HepG2 (cell line): ENCODE measurements around the gene CCDC160. TPM values are rescaled to one million over a fixed set of nuclear protein-coding genes. Genes with fewer than 3 reads are reported as not detected.

Experiments used
- ATAC-seq: fragments of 200-7000 bp; cut with Tn5 transposase; 3 replicates; pipeline ENCODE4 v1.9.1; 2020; ENCODE audit warnings: mild to moderate bottlenecking, moderate library complexity
- BruUV-seq: library from RNA; stranded (reverse); fragments of 400-500 nt; replicated peaks from 2 replicates; lab custom pipeline; 2021; lab: Mats Ljungman, UMichigan
- CTCF ChIA-PET: fragments of 300-600 bp; formaldehyde crosslinking; extraction: SDS; loops from one replicate; lab custom pipeline; 2021; ENCODE audit warnings: low total read pairs, inconsistent platforms, low intra/inter-chr PET ratio; lab: Yijun Ruan, JAX
- POLR2A ChIA-PET: fragments of 350-600 bp; sonication (Branson Sonifier 250); formaldehyde crosslinking; loops from one replicate; lab custom pipeline; 2020; ENCODE audit warnings: antibody characterized with exemption, inconsistent platforms; lab: Yijun Ruan, JAX
- DNase-seq: peaks from one replicate; pipeline ENCODE4 v3.0.0-alpha.2; 2015; ENCODE audit warnings: low spot score
- FAIRE-seq: peaks from 3 replicates; lab custom pipeline; 2011; peaks lifted over from hg19 to GRCh38; lab: Jason Lieb, UNC
- H2AFZ ChIP-seq: one replicate; pipeline ENCODE4 v1.6.1; 2011; ENCODE audit warnings: low read length, inconsistent platforms
- H3K27ac ChIP-seq: fragments of 300-600 bp; 3 replicates; pipeline ENCODE4 v1.8.0; 2011; ENCODE audit warnings: mixed run types, mild to moderate bottlenecking, mixed read lengths, low read length, inconsistent platforms; ENCODE audit not compliant: insufficient read depth; ENCODE audit errors: extremely low read length
- H3K27me3 ChIP-seq, 2 experiments: fragments of 200-600 bp in 1 of 2; 2 replicates in 1 of 2; 3 replicates in 1 of 2; pipeline versions ENCODE4 v1.6.0 to v1.8.0; 2011; ENCODE audit warnings: low read length in 2 of 2, mild to moderate bottlenecking in 2 of 2, moderate library complexity in 2 of 2, inconsistent platforms in 1 of 2; ENCODE audit not compliant: insufficient read depth in 2 of 2, control insufficient read depth in 1 of 2
- H3K36me3 ChIP-seq, 2 experiments: fragments of 200-600 bp in 1 of 2; replicated peaks in 1 of 2; 2 replicates in 1 of 2; 3 replicates in 1 of 2; pipeline versions ENCODE4 v1.5.1 to v1.8.0; 2011; ENCODE audit warnings: low read length in 2 of 2, inconsistent platforms in 1 of 2; ENCODE audit not compliant: insufficient read depth in 2 of 2, control insufficient read depth in 1 of 2
- H3K4me1 ChIP-seq: 2 replicates; pipeline ENCODE4 v1.5.1; 2012; ENCODE audit warnings: low read length, inconsistent platforms; ENCODE audit not compliant: insufficient read depth
- H3K4me2 ChIP-seq: 2 replicates; pipeline ENCODE4 v1.6.0; 2011; ENCODE audit warnings: low read depth, low read length, inconsistent platforms
- H3K4me3 ChIP-seq, 3 experiments: fragments of 200-600 bp in 1 of 3; sonication (generic), shearing (Covaris generic) in 1 of 3; replicated peaks in 1 of 3; 2 replicates each; pipeline ENCODE4 v1.5.1; 2011 to 2016; ENCODE audit warnings: low read length in 3 of 3, inconsistent platforms in 2 of 3, low read depth in 2 of 3, mild to moderate bottlenecking in 2 of 3, control low read depth in 1 of 3, mixed read lengths in 1 of 3; ENCODE audit not compliant: insufficient read depth in 1 of 3
- H3K79me2 ChIP-seq: one replicate; pipeline ENCODE4 v1.6.1; 2011; ENCODE audit warnings: low read length, inconsistent platforms; ENCODE audit not compliant: insufficient read depth
- H3K9ac ChIP-seq: 2 replicates; pipeline ENCODE4 v1.6.0; 2011; ENCODE audit warnings: mild to moderate bottlenecking, low read depth, low read length, inconsistent platforms; ENCODE audit not compliant: insufficient read depth
- H3K9me3 ChIP-seq: 2 replicates; pipeline ENCODE4 v1.5.1; 2012; ENCODE audit warnings: mild to moderate bottlenecking, low read length
- H4K20me1 ChIP-seq: 2 replicates; pipeline ENCODE4 v1.6.0; 2011; ENCODE audit warnings: inconsistent platforms, mild to moderate bottlenecking, low read length, moderate library complexity; ENCODE audit not compliant: insufficient read depth
- CREB3 ChIP-seq: sonication (generic); formaldehyde crosslinking; IDR thresholded peaks from 2 replicates; pipeline ENCODE4 v1.5.0; 2020; ENCODE audit warnings: missing genetic modification reagents
- HNF4G ChIP-seq, 2 experiments: sonication (generic) in 1 of 2; formaldehyde crosslinking in 1 of 2; IDR thresholded peaks; 2 replicates each; pipeline versions ENCODE4 v1.4.0 to v1.6.1; 2011 to 2020; ENCODE audit warnings: borderline replicate concordance in 2 of 2, low read depth in 2 of 2, mild to moderate bottlenecking in 2 of 2, low read length in 1 of 2, missing genetic modification reagents in 1 of 2, moderate library complexity in 1 of 2
- IRF1 ChIP-seq: sonication (generic); formaldehyde crosslinking; IDR thresholded peaks from 2 replicates; pipeline ENCODE4 v1.4.0; 2020; ENCODE audit warnings: low read depth, mild to moderate bottlenecking, missing genetic modification reagents
- KMT2A ChIP-seq: sonication (generic); formaldehyde crosslinking; IDR thresholded peaks from 2 replicates; pipeline ENCODE4 v1.4.0; 2020; ENCODE audit warnings: missing genetic modification reagents
- MAFG ChIP-seq: sonication (generic); formaldehyde crosslinking; IDR thresholded peaks from 2 replicates; pipeline ENCODE4 v1.5.1; 2020; ENCODE audit warnings: mild to moderate bottlenecking, missing genetic modification reagents
- NR1H2 ChIP-seq: sonication (generic); formaldehyde crosslinking; IDR thresholded peaks from 2 replicates; pipeline ENCODE4 v1.8.1; 2022; ENCODE audit warnings: low read depth, missing genetic modification reagents, borderline replicate concordance
- PHF8 ChIP-seq: sonication (generic); formaldehyde crosslinking; IDR thresholded peaks from 2 replicates; pipeline ENCODE4 v1.5.0; 2020; ENCODE audit warnings: missing genetic modification reagents
- SUZ12 ChIP-seq: fragments of 150-350 bp; IDR thresholded peaks from 2 replicates; pipeline ENCODE4 v1.6.1; 2014; ENCODE audit warnings: low read depth, low read length
- TEAD3 ChIP-seq: optimal IDR thresholded peaks from 2 replicates; pipeline ENCODE3; 2016; ENCODE audit warnings: borderline replicate concordance
- TGIF2 ChIP-seq: IDR thresholded peaks from 2 replicates; pipeline ENCODE4 v1.6.1; 2016; ENCODE audit warnings: control low read depth, missing compliant biosample characterization
- ZBTB34 ChIP-seq: sonication (generic); formaldehyde crosslinking; IDR thresholded peaks from 2 replicates; pipeline ENCODE4 v1.8.0; 2022; ENCODE audit warnings: mild to moderate bottlenecking, missing genetic modification reagents
- ZBTB38 ChIP-seq: sonication (generic); formaldehyde crosslinking; IDR thresholded peaks from 2 replicates; pipeline ENCODE4 v1.5.1; 2020; ENCODE audit warnings: mild to moderate bottlenecking, missing genetic modification reagents
- ZNF138 ChIP-seq: sonication (generic); formaldehyde crosslinking; IDR thresholded peaks from 2 replicates; pipeline ENCODE4 v1.5.0; 2020; ENCODE audit warnings: mild to moderate bottlenecking, low read depth, missing genetic modification reagents
- ZNF230 ChIP-seq: sonication (generic); formaldehyde crosslinking; IDR thresholded peaks from 2 replicates; pipeline ENCODE4 v1.4.0; 2020; ENCODE audit warnings: mild to moderate bottlenecking, missing genetic modification reagents
- ZNF451 ChIP-seq: sonication (generic); formaldehyde crosslinking; IDR thresholded peaks from 2 replicates; pipeline ENCODE4 v1.5.0; 2020; ENCODE audit warnings: mild to moderate bottlenecking, missing genetic modification reagents
- ZNF512B ChIP-seq: sonication (generic); formaldehyde crosslinking; IDR thresholded peaks from 2 replicates; pipeline ENCODE4 v1.5.1; 2020; ENCODE audit warnings: missing genetic modification reagents, mild to moderate bottlenecking, borderline replicate concordance
- ZNF841 ChIP-seq: sonication (generic); formaldehyde crosslinking; IDR thresholded peaks from 2 replicates; pipeline ENCODE4 v1.8.1; 2023; ENCODE audit warnings: missing genetic modification reagents, borderline replicate concordance
- WGBS: methylation state at CpG from one replicate; pipeline ENCODE4 v1.1.6; 2017; ENCODE audit warnings: low lambda C conversion rate; 5-methylcytosine and 5-hydroxymethylcytosine counted together
- in situ Hi-C: cut with HindIII; loops from 2 replicates; pipeline ENCODE4 v1.10.0; 2017; ENCODE audit warnings: low pct_unique_long_range_greater_than_20kb; ENCODE audit not compliant: extremely low pct_ligation_motif_present
- intact Hi-C: fragments of 100-400 bp; cut with micrococcal nuclease; formaldehyde crosslinking; loops from one replicate; pipeline ENCODE4 v1.10.0; 2022; ENCODE audit not compliant: unreplicated experiment
- polyA plus RNA-seq, 8 experiments: library from polyadenylated mRNA; depleted of rRNA in 3 of 8; stranded (reverse) in 7 of 8; unstranded in 1 of 8; fragments of >200 nt; fragmentation: Illumina TruSeq in 4 of 8; extraction: Trizol in 4 of 8; gene quantifications; 2 replicates each; pipeline versions ENCODE4 v1.2.1 to v1.2.3, GENCODE V29; 2011 to 2016; ENCODE audit warnings: low read depth in 4 of 8, missing spikeins in 1 of 8, mixed read lengths in 1 of 8; ENCODE audit not compliant: insufficient read depth in 1 of 8
- total RNA-seq, 5 experiments: library from RNA; depleted of rRNA; stranded (reverse); fragments of >200 nt; fragmentation: Illumina TruSeq; extraction: Trizol; gene quantifications; 2 replicates each; pipeline ENCODE4 v1.2.3, GENCODE V29; 2016; ENCODE audit warnings: low read depth in 1 of 5

CCDC160 gene
- total and polyA plus RNA-seq, 2 of the 13 experiments (the other 11 are each of a cell fraction or from before 2014, with no cell fraction given), result not detected

GRCh38 chrX:134247492-134247891 is 10.5 kb downstream of the CCDC160 start:
- H3K4me1 ChIP-seq, result no peaks in the 10 kb centered on the region
- no peak overlapping the region for H3K27ac ChIP-seq
- H3K9me3 ChIP-seq, result no peaks in the 10 kb centered on the region
- no peaks in the 10 kb centered on the region for H4K20me1 ChIP-seq
- H3K27me3 ChIP-seq, result no peaks in the 10 kb centered on the region
- DNase-seq (no peak), ATAC-seq (no peak), FAIRE-seq (no peak)
- TF ChIP-seq ZNF451 (CRISPR knock-in tag) (no peak), ZNF841 (CRISPR knock-in tag) (no peak), MAFG (CRISPR knock-in tag) (no peak), HNF4G (IDR thresholded peaks at IDR 0.05; ENCODE audit: borderline replicate concordance, low read depth, low read length) (no peak), HNF4G (CRISPR knock-in tag; IDR thresholded peaks at IDR 0.05; ENCODE audit: borderline replicate concordance, low read depth) (no peak), PHF8 (no peak), CREB3 (CRISPR knock-in tag) (no peak), TGIF2 (CRISPR knock-in tag) (no peak), KMT2A (no peak), NR1H2 (CRISPR knock-in tag) (no peak), ZBTB34 (CRISPR knock-in tag) (no peak), ZNF138 (CRISPR knock-in tag) (no peak), ZNF512B (no peak), SUZ12 (no peak), TEAD3 (CRISPR knock-in tag) (no peak), ZBTB38 (CRISPR knock-in tag) (no peak), ZNF230 (CRISPR knock-in tag) (no peak), IRF1 (no peak)
- POLR2A ChIA-PET, result no interaction called here
- no peak overlapping the region for H3K4me3 ChIP-seq
- BruUV-seq, result no TSS peak
- no peaks in the 10 kb centered on the region for H3K79me2 ChIP-seq
- intact Hi-C loops, result no loop called here
- 4% methylated on average over 3 of the region's 3 CpGs for WGBS
- H3K9ac ChIP-seq, result no peak overlapping the region
- H3K36me3 ChIP-seq, result no peaks in the 10 kb centered on the region
- in situ Hi-C loops, result no loop called here
- H3K4me2 ChIP-seq, result no peak overlapping the region
- CTCF ChIA-PET, result no interaction called here
- no peak overlapping the region for H2AFZ ChIP-seq
